ENCODE measurements around the gene CHGA. TPM values are rescaled to one million over a fixed set of nuclear protein-coding genes. Genes with fewer than 3 reads are reported as not detected.

The CHGA gene
- total and polyA plus RNA-seq, 12 donors: 0.54 to 3,883 (median 760) TPM; not detected in 1

- 45 to 62% (median 55%) methylated on average over 5 of the region's 5 CpGs for WGBS, 4 donors
- no peak for TF ChIP-seq CTCF (IDR thresholded peaks at IDR 0.05)
- TF ChIP-seq POLR2A (IDR thresholded peaks at IDR 0.05): no peak
- peak overlapping the region in 1 of 5 donors; percentile 44 for H3K27ac ChIP-seq
- no peak for DNase-seq
- peaks cover 0 to 3% of the 10 kb centered on the region in 2 donors for H3K4me1 ChIP-seq (replicated peaks in 1 of 2)
- H3K36me3 ChIP-seq (replicated peaks in 1 of 2): no peaks in the 10 kb centered on the region
- H3K27me3 ChIP-seq: peaks cover 7% of the 10 kb centered on the region
- no peaks in the 10 kb centered on the region for H3K9me3 ChIP-seq (replicated peaks in 1 of 3)
- no peak overlapping the region for H3K4me3 ChIP-seq
- intact Hi-C loops (cut with DNase I): no loop called here
These were observed 1.3 kb downstream of the CHGA start for GRCh38 chr14:92924247-92924646.

GRCh38 chr14:92925446-92925845 is 2.5 kb downstream of the CHGA start:
- intact Hi-C loops (cut with DNase I): no loop called here
- H3K9me3 ChIP-seq (replicated peaks in 1 of 3): no peaks in the 10 kb centered on the region
- no peak for TF ChIP-seq POLR2A (IDR thresholded peaks at IDR 0.05)
- no peak for TF ChIP-seq CTCF (IDR thresholded peaks at IDR 0.05)
- no peak for DNase-seq
- H3K27me3 ChIP-seq: peaks cover 7% of the 10 kb centered on the region
- 65 to 77% (median 69%) methylated on average over 5 to 6 of the region's 6 CpGs for WGBS, 4 donors
- H3K4me1 ChIP-seq (replicated peaks in 1 of 2): peaks cover 0 to 3% of the 10 kb centered on the region in 2 donors
- H3K27ac ChIP-seq: no peak overlapping the region
- H3K4me3 ChIP-seq: no peak overlapping the region
- no peaks in the 10 kb centered on the region for H3K36me3 ChIP-seq (replicated peaks in 1 of 2)

GRCh38 chr14:92926180-92926845 is 3.4 kb downstream of the CHGA start:
- H3K36me3 ChIP-seq (replicated peaks in 1 of 2): no peaks in the 10 kb centered on the region
- H3K27me3 ChIP-seq: peaks cover 7% of the 10 kb centered on the region
- TF ChIP-seq CTCF (IDR thresholded peaks at IDR 0.05) (no peak), POLR2A (IDR thresholded peaks at IDR 0.05) (no peak)
- H3K27ac ChIP-seq: no peak overlapping the region
- no peak overlapping the region for H3K4me3 ChIP-seq
- intact Hi-C loops (cut with DNase I): no loop called here
- H3K4me1 ChIP-seq (replicated peaks in 1 of 2): peaks cover 0 to 3% of the 10 kb centered on the region in 2 donors
- no peak for DNase-seq
- 59 to 82% (median 70%) methylated on average over 3 to 5 of the region's 5 CpGs for WGBS, 4 donors
- no peaks in the 10 kb centered on the region for H3K9me3 ChIP-seq (replicated peaks in 1 of 3)

- H3K27me3 ChIP-seq: peaks cover 7% of the 10 kb centered on the region
These were observed 4.0 kb downstream of the CHGA start for GRCh38 chr14:92926931-92927330.

More at GRCh38 chr14:92926931-92927330, 4.0 kb downstream of the CHGA start:
- Histone ChIP-seq H3K4me3 (no peak overlapping the region), H3K9me3 (replicated peaks in 1 of 3) (no peaks in the 10 kb centered on the region), H3K4me1 (replicated peaks in 1 of 2) (peaks cover 0 to 3% of the 10 kb centered on the region in 2 donors), H3K27ac (no peak overlapping the region), H3K36me3 (replicated peaks in 1 of 2) (no peaks in the 10 kb centered on the region)
- 46 to 60% (median 53%) methylated on average over 3 of the region's 3 CpGs for WGBS, 4 donors
- no peak for DNase-seq
- intact Hi-C loops (cut with DNase I): no loop called here
- TF ChIP-seq POLR2A (IDR thresholded peaks at IDR 0.05): no peak
- no peak for TF ChIP-seq CTCF (IDR thresholded peaks at IDR 0.05)
